ENCODE results near the gene IQGAP3.
A peak's percentile ranks its signal among the peaks of the same experiment; 100 is the strongest.

IQGAP3 gene

DNA sequence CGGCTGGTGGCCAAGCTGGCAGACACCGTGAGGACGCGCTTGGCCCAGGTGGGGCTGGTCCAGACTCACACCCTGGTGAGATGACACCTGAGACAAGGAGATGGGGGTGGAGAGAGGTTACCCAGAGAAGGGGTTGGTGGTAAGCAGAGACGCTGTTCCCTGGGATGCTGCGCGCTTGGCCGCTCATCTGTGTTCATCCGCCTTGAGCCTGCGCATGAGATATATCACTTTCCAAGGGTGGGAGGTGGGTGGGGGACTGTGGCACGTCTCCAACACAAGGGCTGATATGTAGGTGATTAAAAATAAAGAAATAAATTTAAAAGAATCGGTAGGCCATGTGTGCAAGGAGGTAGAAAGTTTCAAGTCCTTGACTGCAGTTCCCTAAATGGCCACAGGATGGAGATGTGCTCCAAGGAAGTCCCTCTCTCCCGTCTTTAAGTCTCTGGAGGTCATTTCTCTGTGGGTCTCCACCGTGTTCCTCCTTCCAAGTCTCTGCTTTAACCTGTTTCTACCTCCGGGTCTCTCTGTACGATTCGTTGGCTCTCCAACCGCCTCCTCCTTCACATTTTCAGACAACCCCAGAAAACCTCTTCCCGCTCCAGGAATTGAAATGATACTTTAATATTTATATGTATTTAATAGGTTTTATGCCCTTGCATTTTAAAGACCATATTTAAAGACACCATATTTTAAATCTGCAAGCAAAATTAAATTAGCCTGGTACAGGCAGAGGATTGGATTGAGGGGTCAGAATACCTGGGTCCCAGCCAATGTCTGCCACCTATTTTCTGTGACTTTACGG, 11.7 kb upstream of the IQGAP3 start:
- TF ChIP-seq, protein P1, sequence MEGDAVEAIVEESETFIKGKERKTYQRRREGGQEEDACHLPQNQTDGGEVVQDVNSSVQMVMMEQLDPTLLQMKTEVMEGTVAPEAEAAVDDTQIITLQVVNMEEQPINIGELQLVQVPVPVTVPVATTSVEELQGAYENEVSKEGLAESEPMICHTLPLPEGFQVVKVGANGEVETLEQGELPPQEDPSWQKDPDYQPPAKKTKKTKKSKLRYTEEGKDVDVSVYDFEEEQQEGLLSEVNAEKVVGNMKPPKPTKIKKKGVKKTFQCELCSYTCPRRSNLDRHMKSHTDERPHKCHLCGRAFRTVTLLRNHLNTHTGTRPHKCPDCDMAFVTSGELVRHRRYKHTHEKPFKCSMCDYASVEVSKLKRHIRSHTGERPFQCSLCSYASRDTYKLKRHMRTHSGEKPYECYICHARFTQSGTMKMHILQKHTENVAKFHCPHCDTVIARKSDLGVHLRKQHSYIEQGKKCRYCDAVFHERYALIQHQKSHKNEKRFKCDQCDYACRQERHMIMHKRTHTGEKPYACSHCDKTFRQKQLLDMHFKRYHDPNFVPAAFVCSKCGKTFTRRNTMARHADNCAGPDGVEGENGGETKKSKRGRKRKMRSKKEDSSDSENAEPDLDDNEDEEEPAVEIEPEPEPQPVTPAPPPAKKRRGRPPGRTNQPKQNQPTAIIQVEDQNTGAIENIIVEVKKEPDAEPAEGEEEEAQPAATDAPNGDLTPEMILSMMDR (IDR thresholded peaks at IDR 0.05; ENCODE audit: low read depth, low read length, missing control alignments), result peak; percentile 85
- H3K4me3 ChIP-seq (replicated peaks; ENCODE audit: low read depth, low read length), result no peak overlapping the region
- peak; percentile 59 for DNase-seq (ENCODE audit: extremely low read depth, low read depth)

DNA sequence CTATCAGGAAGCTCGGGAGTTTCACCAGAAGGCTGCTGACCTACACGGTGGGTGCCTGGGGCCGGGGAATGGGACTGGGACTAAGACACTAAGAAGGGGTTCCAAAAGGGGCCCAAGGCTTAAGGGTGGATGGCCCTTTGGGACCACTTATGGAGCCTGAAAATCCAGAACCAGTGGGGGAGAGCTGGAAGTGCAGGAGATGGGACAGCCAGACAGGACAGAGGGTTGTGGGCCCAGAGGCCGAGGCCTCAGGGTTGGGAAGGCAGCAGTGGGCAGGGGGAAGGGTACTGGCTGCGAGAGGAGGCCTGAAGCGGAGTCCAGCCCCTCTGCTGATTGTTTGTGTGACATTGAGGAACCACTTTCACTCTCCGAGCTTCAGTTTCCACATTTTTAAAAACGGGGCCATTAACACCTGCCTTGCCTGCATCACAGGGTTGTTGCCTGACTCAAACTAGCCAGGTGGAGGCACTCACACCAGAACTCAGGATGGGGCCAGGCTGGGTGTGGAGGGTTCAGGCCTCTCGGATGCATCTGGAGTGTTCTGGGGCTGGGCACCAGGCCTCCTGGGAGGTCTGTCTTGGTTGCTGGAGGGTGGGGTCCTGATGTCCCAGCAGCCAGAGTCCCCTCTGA, 10.1 kb upstream of the IQGAP3 start:
- H3K4me3 ChIP-seq (replicated peaks; ENCODE audit: low read depth, low read length), result no peak overlapping the region
- TF ChIP-seq, protein P1 (IDR thresholded peaks at IDR 0.05; ENCODE audit: low read depth, low read length, missing control alignments), result no peak
- DNase-seq (ENCODE audit: extremely low read depth, low read depth), result no peak

DNA sequence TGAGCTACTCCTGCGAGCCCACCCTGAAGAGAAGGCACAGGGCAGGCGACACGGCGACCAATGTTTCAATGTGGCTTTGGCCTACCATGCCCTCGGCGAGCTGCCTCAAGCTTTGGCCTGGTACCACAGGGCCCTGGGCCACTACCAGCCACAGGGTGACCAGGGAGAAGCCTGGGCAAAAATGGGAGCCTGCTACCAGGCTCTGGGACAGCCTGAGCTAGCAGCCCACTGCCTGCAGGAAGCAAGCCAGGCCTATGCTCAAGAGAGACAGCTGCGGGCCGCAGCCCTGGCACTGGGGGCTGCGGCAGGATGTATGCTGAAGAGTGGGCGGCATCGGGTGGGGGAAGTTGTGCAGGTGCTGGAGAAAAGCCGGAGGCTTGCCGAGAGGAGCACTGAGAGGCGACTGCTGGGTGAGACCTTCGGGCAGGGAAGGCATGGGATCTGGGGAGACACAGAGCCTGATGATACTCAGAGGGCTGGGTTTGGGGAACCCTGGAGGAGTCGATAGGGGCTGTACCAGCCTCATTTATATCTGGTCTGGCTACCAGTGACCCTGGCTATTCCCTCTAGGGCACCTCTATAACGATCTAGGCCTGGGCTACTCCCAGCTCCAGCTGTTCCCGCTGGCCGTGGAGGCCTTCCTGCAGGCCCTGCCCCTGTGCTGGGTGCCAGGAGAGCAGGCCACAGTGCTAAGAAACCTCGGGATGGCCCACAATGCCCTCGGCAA, 9.5 kb upstream of the IQGAP3 start:
- TF ChIP-seq, protein P1 (IDR thresholded peaks at IDR 0.05; ENCODE audit: low read depth, low read length, missing control alignments), result no peak
- H3K4me3 ChIP-seq (replicated peaks; ENCODE audit: low read depth, low read length), result no peak overlapping the region

DNA sequence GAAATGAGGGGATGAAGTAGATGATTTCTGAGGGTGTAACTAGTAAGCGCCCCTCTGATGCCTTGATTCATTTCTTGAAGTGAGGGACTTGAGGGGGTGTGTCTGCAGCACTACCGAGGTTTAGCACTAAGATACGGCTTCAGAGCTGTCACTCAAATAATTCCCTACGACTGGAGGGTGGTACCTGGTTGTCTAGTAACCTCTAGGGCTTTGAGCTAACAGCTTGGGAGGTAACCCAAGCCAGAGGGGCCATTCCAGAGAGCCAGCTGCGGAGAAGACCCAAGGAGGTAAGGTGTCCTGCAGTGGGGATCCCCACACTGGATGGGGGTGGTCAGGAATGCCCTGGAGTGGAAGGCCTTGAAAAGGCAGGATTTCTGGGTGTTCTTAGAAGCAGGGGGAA, 7.1 kb upstream of the IQGAP3 start, which contains the start of gene TTC24:
TTC24 (plus strand) TSS at position 252 of the 400 bp plus-strand sequence. CDS start 1,642 bp downstream, outside the sequence.
- DNase-seq (ENCODE audit: extremely low read depth, low read depth), result no peak
- no peak within 1 kb of the TSS for H3K4me3 ChIP-seq (replicated peaks; ENCODE audit: low read depth, low read length)
- TF ChIP-seq, protein P1 (IDR thresholded peaks at IDR 0.05; ENCODE audit: low read depth, low read length, missing control alignments), result no peak

More for the DNA sequence above, 9.5 kb upstream of the IQGAP3 start:
- DNase-seq (ENCODE audit: extremely low read depth, low read depth), result no peak

DNA sequence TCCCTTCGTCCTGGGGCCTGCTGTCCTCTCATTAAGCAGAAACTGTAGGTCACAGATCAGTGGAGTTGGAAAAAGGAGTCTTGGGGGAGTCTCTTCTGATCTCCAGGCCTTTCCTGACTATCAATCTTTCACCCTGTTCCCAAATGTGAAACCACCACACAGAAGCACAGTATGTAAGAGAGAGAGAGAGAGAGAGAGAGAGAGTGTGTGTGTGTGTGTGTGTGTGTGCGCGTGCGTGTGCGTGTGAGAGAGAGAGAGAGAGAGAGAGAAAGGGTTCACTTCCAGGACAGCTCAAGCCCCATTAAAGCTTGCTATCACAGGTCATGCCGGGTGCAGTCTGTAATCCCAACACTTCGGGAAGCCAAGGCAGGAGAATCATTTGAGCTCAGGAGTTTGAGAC, 5.7 kb upstream of the IQGAP3 start:
- no peak overlapping the region for H3K4me3 ChIP-seq (replicated peaks; ENCODE audit: low read depth, low read length)
- TF ChIP-seq, protein P1 (IDR thresholded peaks at IDR 0.05; ENCODE audit: low read depth, low read length, missing control alignments), result no peak
- DNase-seq (ENCODE audit: extremely low read depth, low read depth), result no peak

DNA sequence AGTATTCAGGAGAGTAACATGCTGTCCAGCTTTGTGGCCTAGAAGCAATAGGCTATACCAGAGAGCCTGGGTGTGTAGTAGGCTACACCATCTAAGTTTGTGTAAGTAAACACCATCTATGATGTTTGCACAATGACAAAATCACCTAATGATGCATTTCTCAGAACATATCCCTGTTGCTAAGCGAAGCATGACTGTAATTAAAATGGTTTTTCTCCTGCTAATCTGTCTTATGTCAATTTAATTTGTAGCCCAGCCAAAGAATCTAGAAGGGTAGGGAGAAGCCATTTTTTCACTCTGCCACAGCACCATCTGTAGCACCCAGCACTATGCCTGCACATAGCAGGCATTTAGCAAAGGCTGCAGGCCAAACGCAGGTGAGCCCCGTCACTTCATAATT, 5.2 kb upstream of the IQGAP3 start:
- H3K4me3 ChIP-seq (replicated peaks; ENCODE audit: low read depth, low read length), result no peak overlapping the region
- TF ChIP-seq, protein P1 (IDR thresholded peaks at IDR 0.05; ENCODE audit: low read depth, low read length, missing control alignments), result no peak
- no peak for DNase-seq (ENCODE audit: extremely low read depth, low read depth)
